Measurements from ENCODE around the gene BEGAIN. TPM values are rescaled to one million over a fixed set of nuclear protein-coding genes. Genes with fewer than 3 reads are reported as not detected.
"Not testable (repeated sequence)": the region's sequence is repeated elsewhere in the genome, so short reads cannot be mapped to it uniquely, and the experiment has no call there.

BEGAIN gene
- total and polyA plus RNA-seq, 9 of the 15 experiments (the other 6 are each of a cell fraction or from before 2014, with no cell fraction given), result 0.07 to 0.68 (median 0.55) TPM; not detected in 3

GRCh38 chr14:100506053-100506452, 81.2 kb downstream of the BEGAIN start:
- H3K9ac ChIP-seq (ENCODE audit: insufficient read depth in 1 of 2, low read depth in 2 of 2, low read length in 2 of 2); H3K9me1 ChIP-seq (ENCODE audit: control insufficient read depth, insufficient read depth, low read length); H4K20me1 ChIP-seq (replicated peaks; ENCODE audit: control insufficient read depth, insufficient read depth, low read length); CTCF ChIA-PET (ENCODE audit: low intra/inter-chr PET ratio); in situ Hi-C loops (cut with MboI); H3K79me2 ChIP-seq (ENCODE audit: control insufficient read depth, insufficient read depth, low read length); H3K4me1 ChIP-seq (replicated peaks in 1 of 2; ENCODE audit: control insufficient read depth in 2 of 2, insufficient read depth in 2 of 2, low read length in 2 of 2); H3K27ac ChIP-seq (ENCODE audit: extremely low read depth, low read depth, low read length); H3K27me3 ChIP-seq (ENCODE audit: control insufficient read depth in 2 of 2, insufficient read depth in 2 of 2, low read length in 2 of 2); H3K4me2 ChIP-seq (ENCODE audit: insufficient read depth, low read length); H3K36me3 ChIP-seq (ENCODE audit: control insufficient read depth, insufficient read depth, low read length); DNase-seq (ENCODE audit: extremely low read depth in 1 of 4, low spot score in 3 of 4); H3K9me3 ChIP-seq (replicated peaks; ENCODE audit: control insufficient read depth, insufficient read depth, low read depth, low read length); H3K4me3 ChIP-seq; ATAC-seq; intact Hi-C loops (cut with micrococcal nuclease); FAIRE-seq; BruUV-seq (replicated peaks); H2AFZ ChIP-seq (ENCODE audit: low read depth, low read length): not testable (repeated sequence)
- POLR2A ChIA-PET, result interaction anchor here (0.9 kb wide), 1 partner anchor 28 kb away, joined by 3 read pairs; no protein-coding TSS in a partner anchor
- TF ChIP-seq ZNF146 (CRISPR knock-in tag; IDR thresholded peaks at IDR 0.05; ENCODE audit: unreplicated experiment) (peak; percentile 74), RBM25 (IDR thresholded peaks at IDR 0.05; ENCODE audit: low read depth, low read length, severe bottlenecking) (peak; percentile 35)
- 0% methylated on average over 3 of the region's 3 CpGs for WGBS (ENCODE audit: insufficient coverage, low coverage, missing lambda C conversion rate)

- in situ Hi-C loops (cut with MboI) (no loop called here), intact Hi-C loops (cut with micrococcal nuclease) (no loop called here)
- Histone ChIP-seq H3K4me1 (replicated peaks in 1 of 2; ENCODE audit: control insufficient read depth in 2 of 2, insufficient read depth in 2 of 2, low read length in 2 of 2) (peaks cover 0 to 9% of the 10 kb centered on the region in 2 experiments; a peak in 3 of 5 replicates), H3K27ac (ENCODE audit: extremely low read depth, low read depth, low read length) (no peak overlapping the region), H3K36me3 (ENCODE audit: control insufficient read depth, insufficient read depth, low read length) (no peaks in the 10 kb centered on the region), H4K20me1 (replicated peaks; ENCODE audit: control insufficient read depth, insufficient read depth, low read length) (no peaks in the 10 kb centered on the region), H3K9ac (ENCODE audit: insufficient read depth in 1 of 2, low read depth in 2 of 2, low read length in 2 of 2) (no peak overlapping the region), H3K4me3 (no peak overlapping the region), H3K4me2 (ENCODE audit: insufficient read depth, low read length) (no peak overlapping the region), H2AFZ (ENCODE audit: low read depth, low read length) (no peak overlapping the region), H3K9me3 (replicated peaks; ENCODE audit: control insufficient read depth, insufficient read depth, low read depth, low read length) (no peaks in the 10 kb centered on the region), H3K27me3 (ENCODE audit: control insufficient read depth in 2 of 2, insufficient read depth in 2 of 2, low read length in 2 of 2) (no peaks in the 10 kb centered on the region), H3K79me2 (ENCODE audit: control insufficient read depth, insufficient read depth, low read length) (no peaks in the 10 kb centered on the region), H3K9me1 (ENCODE audit: control insufficient read depth, insufficient read depth, low read length) (no peaks in the 10 kb centered on the region)
- WGBS (ENCODE audit: insufficient coverage, low coverage, missing lambda C conversion rate), result 16% methylated on average over 3 of the region's 3 CpGs
- ATAC-seq (no peak), FAIRE-seq (no peak), DNase-seq (ENCODE audit: extremely low read depth in 1 of 4, low spot score in 3 of 4) (peak in 2 of 4 experiments; percentile 23 to 28)
- ChIA-PET POLR2A (no interaction called here), CTCF (ENCODE audit: low intra/inter-chr PET ratio) (interaction anchor here (0.6 kb wide), 1 partner anchor 406 kb away, joined by 3 read pairs; no protein-coding TSS in a partner anchor)
- BruUV-seq (replicated peaks), result no TSS peak
- TF ChIP-seq NFIX (CRISPR knock-in tag; IDR thresholded peaks at IDR 0.05; ENCODE audit: low read depth) (no peak), NFE2 (IDR thresholded peaks at IDR 0.05; ENCODE audit: low read depth) (peak; percentile 34; the same call in 1 of the 2 replicates), ZNF316 (IDR thresholded peaks at IDR 0.05) (peak; percentile 47; the same call in 1 of the 2 replicates), ZSCAN29 (IDR thresholded peaks at IDR 0.05) (no peak), CAMTA2 (CRISPR knock-in tag; conservative IDR thresholded peaks at IDR 0.05) (no peak), ZNF184 (CRISPR knock-in tag; IDR thresholded peaks at IDR 0.05) (peak; percentile 71), FUS (optimal IDR thresholded peaks at IDR 0.05; ENCODE audit: low read depth, low read length) (no peak), C11orf30 (IDR thresholded peaks at IDR 0.05; ENCODE audit: low read depth) (peak; percentile 56; the same call in 1 of the 2 replicates), SMC3 (conservative IDR thresholded peaks at IDR 0.05; ENCODE audit: insufficient read depth, low read depth, low read length) (no peak), MAFG (tag; conservative IDR thresholded peaks at IDR 0.05) (peak; percentile 48), FOSL1 (tag; conservative IDR thresholded peaks at IDR 0.05) (0 out of 2 replicates have a peak, but pooled peaks have one; percentile 20), ATF3 (IDR thresholded peaks at IDR 0.05) (0 out of 2 replicates have a peak, but pooled peaks have one; percentile 15), ATF3 (CRISPR knock-in tag; conservative IDR thresholded peaks at IDR 0.05) (no peak), BCL6 (CRISPR knock-in tag; IDR thresholded peaks at IDR 0.05) (no peak), MAFF (IDR thresholded peaks at IDR 0.05; ENCODE audit: low read length) (peak; percentile 5; the same call in 1 of the 2 replicates)
Observed at GRCh38 chr14:100504372-100505078, 82.7 kb downstream of the BEGAIN start.

Measured in K562 (cell line).